HG02623 (cell line): ENCODE results near the gene CLNK.

Experiments
- ATAC-seq: cut with Tn5 transposase; IDR thresholded peaks from one replicate; pipeline ENCODE4 v1.9.1; 2021; ENCODE audit warnings: moderate library complexity; ENCODE audit not compliant: unreplicated experiment

The CLNK gene

DNA sequence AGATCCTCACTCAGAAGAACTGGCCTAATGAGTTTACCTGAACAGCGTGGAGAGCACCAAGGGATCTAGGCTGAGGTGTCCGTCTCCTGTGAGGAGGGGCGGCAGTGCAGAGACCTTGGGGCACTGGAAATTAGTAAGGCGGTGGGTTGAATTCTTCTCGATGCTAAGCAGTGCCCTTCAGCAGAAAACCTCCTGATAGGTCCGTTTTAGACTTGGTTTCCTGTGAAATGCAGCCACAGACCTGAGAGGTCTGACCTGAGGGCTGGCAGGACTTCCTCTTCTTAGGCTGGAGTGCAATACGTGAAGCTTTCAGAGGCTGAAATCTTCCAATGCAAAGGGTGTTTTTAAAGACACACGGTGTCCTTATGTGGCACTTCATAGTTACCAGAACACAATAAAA is at the start of gene CLNK:
Gene CLNK, minus strand, starts transcription at position 138 of the 400 bp plus-strand sequence. CDS start 16,899 bp downstream, outside the sequence.
- ATAC-seq, result peak; percentile 81

DNA sequence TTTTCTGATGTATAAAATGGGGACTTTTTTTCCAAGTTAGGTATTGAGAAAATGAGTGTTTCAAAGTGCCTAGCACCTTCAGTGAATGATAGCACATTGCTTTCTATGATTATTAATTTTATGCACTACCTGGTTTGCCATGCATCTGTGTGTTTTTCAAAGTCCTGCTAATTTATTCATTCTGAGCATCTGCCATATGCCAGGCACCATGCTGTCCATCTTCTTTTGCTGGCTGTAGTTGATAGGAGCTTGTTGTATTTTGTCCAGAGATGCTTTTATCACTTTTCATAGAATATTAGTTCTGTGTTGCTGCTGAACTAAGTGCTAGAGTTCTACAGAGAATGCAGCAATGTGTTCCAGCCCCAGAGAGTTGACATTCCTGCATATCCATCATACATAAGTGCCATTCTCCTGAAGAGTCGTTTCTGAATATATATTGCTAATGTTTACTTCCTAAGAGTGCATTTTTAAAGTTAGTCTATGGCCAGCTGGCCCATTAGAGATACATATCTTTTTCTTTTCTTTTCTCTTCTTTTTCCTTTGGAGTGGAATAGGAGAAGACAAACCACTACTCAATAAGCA is 49.0 kb upstream of the CLNK start:
- ATAC-seq, result no peak

GRCh38 chr4:10732914-10733415 is 48.4 kb upstream of the CLNK start:
- no peak for ATAC-seq

- no peak for ATAC-seq
Measured at GRCh38 chr4:10732235-10732913, 47.8 kb upstream of the CLNK start.

GRCh38 chr4:10731690-10732089 is 47.1 kb upstream of the CLNK start:
- no peak for ATAC-seq

GRCh38 chr4:10731162-10731561 is 46.6 kb upstream of the CLNK start:
- no peak for ATAC-seq

- peak; percentile 61 for ATAC-seq
Measured at GRCh38 chr4:10730590-10730989, 46.0 kb upstream of the CLNK start.

DNA sequence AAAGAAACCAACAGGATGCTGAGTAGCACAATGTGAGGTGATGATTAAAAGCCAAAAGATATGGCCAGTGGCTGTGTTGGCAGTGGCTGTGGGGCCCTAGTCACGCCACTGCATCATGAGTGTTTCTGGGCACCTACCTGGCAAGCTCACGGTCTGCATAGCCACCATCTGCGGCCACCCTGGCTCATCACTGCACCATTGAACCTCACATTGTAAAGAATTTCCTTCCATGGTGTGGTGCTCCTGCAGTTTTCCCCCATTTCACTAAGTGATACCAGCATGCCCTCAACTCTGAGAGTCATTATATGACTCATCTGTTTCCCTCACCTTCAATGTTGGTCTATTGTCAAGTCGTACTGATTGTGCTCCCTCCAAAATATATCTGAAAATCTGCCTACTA is 45.5 kb upstream of the CLNK start:
- peak; percentile 29 for ATAC-seq

DNA sequence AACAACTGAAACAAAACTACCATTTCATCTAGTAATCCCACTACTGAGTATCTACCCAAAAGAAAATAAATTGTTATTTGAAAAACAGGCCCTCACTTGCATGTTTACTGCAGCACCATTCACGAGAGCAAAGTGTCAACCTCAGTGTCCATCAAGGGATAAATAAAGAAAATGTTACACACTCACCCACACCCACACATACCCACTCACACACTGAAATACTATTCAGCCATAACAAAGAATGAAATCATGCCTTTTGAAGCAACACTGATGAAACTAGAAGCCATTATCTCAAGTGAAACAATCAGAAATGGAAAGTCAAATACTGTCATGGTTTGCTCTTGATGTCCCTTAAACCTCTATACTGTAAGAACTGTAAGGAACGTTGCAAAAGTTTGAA is 44.8 kb upstream of the CLNK start:
- ATAC-seq, result no peak

- ATAC-seq, result no peak
Measured at GRCh38 chr4:10728016-10728415, 43.4 kb upstream of the CLNK start.

DNA sequence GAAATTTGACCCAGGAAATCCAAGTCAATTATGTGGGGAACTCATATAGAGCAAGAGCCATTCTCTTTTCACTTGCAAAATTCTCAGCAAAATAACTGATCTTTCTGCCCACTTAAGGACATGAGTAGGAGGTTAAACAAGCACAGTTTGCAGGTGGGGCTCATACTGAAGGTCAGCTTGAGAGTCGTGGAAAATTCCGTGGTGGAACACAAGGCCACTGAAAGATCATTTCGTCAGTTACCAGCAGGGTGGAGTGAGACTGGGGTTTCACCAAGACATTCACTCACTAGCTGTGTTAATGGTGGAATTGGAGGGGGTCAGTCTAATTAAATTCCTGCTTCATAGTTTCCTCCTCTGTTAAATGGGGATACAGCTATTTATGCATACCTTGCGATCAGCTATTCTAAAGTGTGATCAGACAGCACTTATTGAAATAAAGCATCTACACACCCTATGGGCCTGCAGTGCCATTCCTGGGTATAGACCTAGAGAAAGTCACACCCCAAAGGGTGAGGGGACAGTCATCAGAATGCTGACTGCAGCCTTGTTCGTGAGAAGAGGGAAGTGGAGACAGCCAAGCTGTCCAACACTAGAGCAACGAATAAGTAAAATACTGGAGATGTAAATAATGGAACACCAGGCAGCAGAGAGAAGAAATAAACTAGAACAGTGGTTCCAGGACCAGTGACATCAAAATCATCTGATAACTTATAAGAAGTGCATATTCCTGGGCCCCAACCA is 42.7 kb upstream of the CLNK start:
- ATAC-seq, result no peak

DNA sequence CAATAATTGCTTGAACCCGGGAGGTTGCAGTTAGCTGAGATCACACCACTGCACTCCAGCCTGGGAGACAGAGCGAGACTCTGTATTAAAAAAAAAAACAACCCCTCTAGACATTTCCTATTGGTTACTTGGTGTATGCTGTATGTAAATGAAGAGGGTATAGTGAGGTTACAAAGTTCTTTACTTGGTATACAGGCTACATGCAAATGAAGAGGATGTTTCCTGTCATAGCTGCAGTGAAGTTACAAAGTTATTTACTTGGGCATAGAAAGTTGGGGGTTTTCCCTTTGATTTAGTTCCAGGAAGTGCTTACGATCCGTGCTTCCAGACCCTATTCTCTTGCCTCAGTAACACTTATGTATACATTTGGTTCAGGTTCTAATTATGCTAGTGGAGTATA is 38.4 kb upstream of the CLNK start:
- peak; percentile 92 for ATAC-seq

DNA sequence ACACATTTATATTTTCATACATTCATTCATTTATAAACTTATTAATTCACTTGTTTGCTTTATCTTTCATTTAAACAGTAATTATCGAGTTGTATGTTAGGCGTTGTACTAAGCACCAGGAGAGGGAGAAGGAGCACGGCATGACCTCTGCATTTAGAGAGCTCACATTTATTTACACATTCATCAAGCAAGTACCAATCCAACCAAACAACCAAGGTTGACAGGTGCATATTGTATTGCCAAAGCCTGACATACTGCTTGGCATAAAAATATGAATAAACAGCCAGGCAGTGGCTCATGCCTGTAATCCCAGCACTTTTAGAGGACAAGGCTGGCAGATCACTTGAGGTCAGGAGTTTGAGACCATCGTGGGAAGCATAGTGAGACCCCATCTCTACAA is 37.0 kb upstream of the CLNK start:
- no peak for ATAC-seq

DNA sequence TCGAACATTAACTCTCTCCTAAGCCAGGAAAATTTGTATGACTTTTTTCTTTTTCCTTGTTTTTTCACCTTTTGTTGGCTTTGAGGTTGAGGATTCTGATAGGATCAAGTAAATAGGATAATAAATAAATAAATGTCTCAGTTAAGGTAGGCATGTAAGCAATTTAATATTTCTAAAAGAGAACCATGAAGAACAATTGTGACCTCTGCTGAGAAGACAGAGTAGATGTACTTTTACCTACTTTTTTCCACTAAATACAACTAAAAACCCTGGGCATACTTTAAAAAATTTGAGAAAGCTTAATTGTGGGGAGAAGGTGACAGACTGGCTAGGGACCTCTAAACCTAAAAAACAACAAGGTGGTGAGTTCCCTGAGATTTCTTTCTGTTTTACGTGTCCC is 31.6 kb upstream of the CLNK start:
- no peak for ATAC-seq

DNA sequence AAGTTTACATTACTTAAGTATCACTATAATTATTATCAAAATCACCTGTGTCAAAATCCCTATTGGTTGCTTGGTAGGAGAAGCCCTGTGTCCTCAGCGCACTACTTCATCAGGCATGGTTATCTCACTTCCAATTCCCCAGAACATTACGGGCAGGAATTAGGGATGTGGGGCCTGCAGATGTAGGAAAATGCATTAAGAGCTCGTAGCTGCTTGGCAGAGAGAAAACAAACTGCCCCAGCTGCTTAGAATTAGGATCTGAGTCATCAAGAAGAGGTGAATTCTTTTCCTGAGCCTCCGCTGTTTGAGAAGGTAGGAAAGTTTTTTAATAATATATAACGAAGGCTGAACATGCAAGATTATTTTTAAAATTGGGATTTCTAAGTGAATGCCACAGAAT is 31.1 kb upstream of the CLNK start:
- ATAC-seq, result no peak

- ATAC-seq, result no peak
Measured at GRCh38 chr4:10715135-10715534, 30.6 kb upstream of the CLNK start.

GRCh38 chr4:10713591-10713990 is 29.0 kb upstream of the CLNK start:
- no peak for ATAC-seq

DNA sequence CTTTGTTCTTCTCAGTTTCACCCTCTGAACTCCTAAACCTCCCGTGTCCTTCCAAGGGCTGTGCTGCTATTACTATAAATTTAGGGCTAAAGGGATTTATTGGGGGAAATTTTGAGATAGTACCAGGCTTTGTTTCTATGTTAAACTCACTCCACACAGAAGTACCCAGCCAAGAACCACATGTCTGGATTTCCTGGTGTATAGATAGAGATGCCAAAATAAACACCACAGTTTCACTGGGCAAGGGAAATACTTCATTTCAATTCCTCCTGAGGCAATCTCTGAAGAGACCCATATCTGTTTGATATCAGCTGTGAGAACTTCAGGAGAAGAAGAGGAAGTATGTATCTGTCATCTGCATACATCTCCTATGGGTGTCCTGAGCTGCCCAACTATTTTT is 21.7 kb upstream of the CLNK start:
- no peak for ATAC-seq

- no peak for ATAC-seq
Measured at GRCh38 chr4:10704430-10704810, 19.9 kb upstream of the CLNK start.

- ATAC-seq, result no peak
Measured at GRCh38 chr4:10703766-10704429, 19.3 kb upstream of the CLNK start.

- ATAC-seq, result no peak
Measured at GRCh38 chr4:10703156-10703555, 18.6 kb upstream of the CLNK start.
